HL-60 (cell line): ENCODE measurements around the gene SLC9A7.

Experiments used
- DNase-seq, 2 experiments: peaks; one replicate each; pipeline ENCODE4 v3.0.0-alpha.2; 2010 to 2020; ENCODE audit warnings: low read depth in 1 of 2, low spot score in 1 of 2
- H3K27ac ChIP-seq: fragments of 250-450 bp; sonication (Bioruptor Pico); replicated peaks from 2 replicates; pipeline ENCODE4 v1.5.1; 2020; ENCODE audit warnings: mild to moderate bottlenecking, moderate library complexity
- H3K27me3 ChIP-seq: fragments of 250-450 bp; sonication (Bioruptor Pico); 2 replicates; pipeline ENCODE4 v1.5.1; 2021; ENCODE audit warnings: mild to moderate bottlenecking, moderate library complexity; ENCODE audit not compliant: insufficient read depth, poor library complexity, severe bottlenecking
- H3K4me3 ChIP-seq: replicated peaks from 2 replicates; pipeline ENCODE4 v1.5.1; 2011; ENCODE audit warnings: mild to moderate bottlenecking, control low read depth, low read length; ENCODE audit not compliant: insufficient read depth
- CTCF ChIP-seq: IDR thresholded peaks from one replicate; pipeline ENCODE4 v1.5.1; 2011; ENCODE audit warnings: low read length, control low read depth, inconsistent platforms; ENCODE audit not compliant: insufficient read depth
- GABPA ChIP-seq: IDR thresholded peaks from 2 replicates; pipeline ENCODE4 v1.6.1; 2012; ENCODE audit warnings: low read depth
- POLR2AphosphoS5 ChIP-seq: IDR thresholded peaks from 2 replicates; pipeline ENCODE4 v1.6.1; 2012; ENCODE audit warnings: low read depth
- SPI1 ChIP-seq: IDR thresholded peaks from 2 replicates; pipeline ENCODE4 v1.6.1; 2012; ENCODE audit warnings: low read depth, mild to moderate bottlenecking, borderline replicate concordance
- TF ChIP-seq, protein P1 (sequence below): IDR thresholded peaks from 2 replicates; pipeline ENCODE4 v1.6.1; 2012; ENCODE audit warnings: low read depth; ENCODE audit not compliant: insufficient replicate concordance

SLC9A7 gene

DNA sequence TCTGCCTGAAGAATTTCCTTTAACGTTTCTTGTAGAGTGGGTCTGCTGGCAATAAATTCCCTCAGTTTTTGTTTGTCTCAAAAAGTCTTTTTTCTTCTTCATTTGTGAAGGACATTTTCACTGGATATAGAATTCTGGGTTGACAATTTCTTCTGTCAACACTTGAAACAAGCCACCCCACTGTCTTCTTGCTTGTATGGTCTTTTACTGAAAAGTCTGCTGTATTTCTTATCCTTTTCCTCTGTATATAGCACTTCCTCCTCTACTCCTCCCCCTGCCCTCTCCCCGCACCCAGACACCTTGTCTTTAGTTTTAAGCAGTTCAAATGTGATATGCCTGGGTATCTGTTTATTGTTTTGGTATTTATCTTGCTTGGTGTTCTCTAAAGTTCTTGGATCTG is 23.3 kb downstream of the SLC9A7 start:
- TF ChIP-seq CTCF (no peak), POLR2AphosphoS5 (no peak), GABPA (no peak), SPI1 (no peak)
- TF ChIP-seq, protein P1, sequence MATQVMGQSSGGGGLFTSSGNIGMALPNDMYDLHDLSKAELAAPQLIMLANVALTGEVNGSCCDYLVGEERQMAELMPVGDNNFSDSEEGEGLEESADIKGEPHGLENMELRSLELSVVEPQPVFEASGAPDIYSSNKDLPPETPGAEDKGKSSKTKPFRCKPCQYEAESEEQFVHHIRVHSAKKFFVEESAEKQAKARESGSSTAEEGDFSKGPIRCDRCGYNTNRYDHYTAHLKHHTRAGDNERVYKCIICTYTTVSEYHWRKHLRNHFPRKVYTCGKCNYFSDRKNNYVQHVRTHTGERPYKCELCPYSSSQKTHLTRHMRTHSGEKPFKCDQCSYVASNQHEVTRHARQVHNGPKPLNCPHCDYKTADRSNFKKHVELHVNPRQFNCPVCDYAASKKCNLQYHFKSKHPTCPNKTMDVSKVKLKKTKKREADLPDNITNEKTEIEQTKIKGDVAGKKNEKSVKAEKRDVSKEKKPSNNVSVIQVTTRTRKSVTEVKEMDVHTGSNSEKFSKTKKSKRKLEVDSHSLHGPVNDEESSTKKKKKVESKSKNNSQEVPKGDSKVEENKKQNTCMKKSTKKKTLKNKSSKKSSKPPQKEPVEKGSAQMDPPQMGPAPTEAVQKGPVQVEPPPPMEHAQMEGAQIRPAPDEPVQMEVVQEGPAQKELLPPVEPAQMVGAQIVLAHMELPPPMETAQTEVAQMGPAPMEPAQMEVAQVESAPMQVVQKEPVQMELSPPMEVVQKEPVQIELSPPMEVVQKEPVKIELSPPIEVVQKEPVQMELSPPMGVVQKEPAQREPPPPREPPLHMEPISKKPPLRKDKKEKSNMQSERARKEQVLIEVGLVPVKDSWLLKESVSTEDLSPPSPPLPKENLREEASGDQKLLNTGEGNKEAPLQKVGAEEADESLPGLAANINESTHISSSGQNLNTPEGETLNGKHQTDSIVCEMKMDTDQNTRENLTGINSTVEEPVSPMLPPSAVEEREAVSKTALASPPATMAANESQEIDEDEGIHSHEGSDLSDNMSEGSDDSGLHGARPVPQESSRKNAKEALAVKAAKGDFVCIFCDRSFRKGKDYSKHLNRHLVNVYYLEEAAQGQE, result no peak
- no peak overlapping the region for H3K27ac ChIP-seq
- no peak for DNase-seq
- no peak overlapping the region for H3K4me3 ChIP-seq
- no peaks in the 10 kb centered on the region for H3K27me3 ChIP-seq

DNA sequence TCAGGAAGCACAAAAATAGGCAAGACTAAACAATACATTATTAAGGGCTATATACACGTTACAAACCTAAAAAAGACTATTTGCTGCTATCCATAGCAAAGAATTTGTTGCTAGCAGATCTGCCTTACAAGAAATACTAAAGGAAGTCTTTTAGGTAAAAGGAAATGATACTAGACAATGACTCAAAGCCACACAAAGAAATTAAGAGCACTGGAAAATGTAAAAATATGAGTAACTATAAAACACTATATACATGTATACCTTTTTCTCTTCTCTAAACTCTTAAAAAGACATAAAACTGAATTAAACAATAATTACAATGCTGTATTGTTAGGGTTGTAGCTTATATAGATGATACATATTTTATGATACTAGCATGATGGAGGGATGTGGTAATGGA is 25.7 kb downstream of the SLC9A7 start:
- TF ChIP-seq SPI1 (no peak), CTCF (no peak), GABPA (no peak), POLR2AphosphoS5 (no peak)
- TF ChIP-seq, protein P1, result no peak
- H3K27me3 ChIP-seq, result no peaks in the 10 kb centered on the region
- H3K27ac ChIP-seq, result no peak overlapping the region

DNA sequence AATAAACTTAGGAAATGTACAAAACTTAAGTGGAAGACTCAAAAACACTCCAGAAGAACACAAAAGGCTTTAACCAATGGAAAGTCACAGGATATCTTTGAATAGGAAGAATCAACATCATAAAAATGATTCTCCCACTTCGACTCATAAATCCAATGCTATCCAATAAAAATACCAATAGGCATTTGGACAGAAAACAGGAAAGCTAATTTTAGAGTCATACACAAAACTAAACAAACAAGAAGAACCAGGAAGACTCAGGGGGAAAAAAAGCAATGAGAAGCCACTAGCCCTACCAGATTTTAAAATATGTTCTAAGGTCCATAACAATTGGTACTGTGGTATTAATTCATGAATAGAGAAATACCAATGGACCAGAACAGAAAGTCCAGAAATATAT is 28.2 kb downstream of the SLC9A7 start:
- Histone ChIP-seq H3K27ac (no peak overlapping the region), H3K27me3 (no peaks in the 10 kb centered on the region), H3K4me3 (no peak overlapping the region)
- TF ChIP-seq, protein P1, result no peak
- no peak for TF ChIP-seq GABPA
- TF ChIP-seq SPI1, result no peak
- no peak for TF ChIP-seq CTCF
- TF ChIP-seq POLR2AphosphoS5, result no peak
- no peak for DNase-seq

More for the DNA sequence above, 25.7 kb downstream of the SLC9A7 start:
- no peak overlapping the region for H3K4me3 ChIP-seq
- DNase-seq, result no peak
